Measurements from ENCODE around the gene ICA1.

The ICA1 gene

DNA sequence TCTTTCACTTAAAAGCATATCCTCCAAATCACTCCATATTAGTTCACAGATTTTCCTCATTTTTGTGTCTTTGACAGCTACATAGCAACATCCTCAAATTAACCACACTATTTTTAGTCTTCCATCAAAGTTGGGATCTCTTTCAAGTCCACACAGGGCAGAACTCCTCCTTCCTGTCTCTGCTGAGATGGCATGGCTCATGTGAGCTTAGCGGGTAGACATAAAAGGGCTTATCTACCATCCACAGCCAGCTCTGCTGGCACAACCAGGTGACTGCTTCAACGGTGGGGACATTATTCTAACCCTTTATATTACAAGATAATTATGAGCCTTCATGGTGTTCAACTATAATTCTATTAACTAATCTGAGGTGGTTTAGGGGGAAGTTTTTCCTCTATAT is 35.5 kb downstream of the ICA1 start:
- no peak for DNase-seq

DNA sequence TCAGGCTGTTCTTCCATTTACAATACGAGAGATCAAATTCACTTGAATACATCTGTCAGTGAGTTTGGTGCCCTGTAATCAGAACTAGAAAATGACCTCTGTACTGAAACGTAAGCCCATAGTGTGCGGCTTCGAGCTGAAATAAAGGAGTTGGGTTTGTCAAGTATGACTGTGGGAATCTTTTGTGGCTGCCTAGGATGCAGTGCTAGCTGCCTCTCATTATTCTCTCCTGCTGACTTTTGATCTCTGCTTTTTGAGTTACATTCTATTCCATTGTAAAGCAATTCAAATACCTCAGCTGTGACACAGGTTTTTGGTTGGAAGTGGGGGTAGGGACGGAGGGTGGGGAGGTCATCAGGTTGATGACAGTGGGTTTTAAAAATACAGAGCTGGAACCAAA is 40.4 kb downstream of the ICA1 start:
- DNase-seq = no peak

DNA sequence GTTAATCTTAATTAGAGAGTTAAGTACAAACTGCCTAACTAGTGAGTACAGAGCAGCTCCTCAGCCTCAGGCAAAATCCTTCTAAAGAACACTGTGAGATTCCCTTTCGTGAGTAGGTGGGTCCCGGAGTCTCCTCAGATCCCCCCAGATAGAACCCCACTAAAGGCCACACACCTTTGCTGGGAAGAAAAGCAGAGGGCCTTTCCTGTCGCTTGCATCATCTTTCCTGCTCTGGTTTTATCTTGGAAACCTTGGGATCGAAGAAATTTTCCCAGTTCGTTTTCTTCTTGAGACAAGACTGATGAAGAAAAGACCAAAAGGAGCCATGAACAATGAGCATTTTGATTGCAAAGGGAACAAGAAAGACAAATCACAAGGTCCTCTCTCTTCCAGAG is 40.9 kb downstream of the ICA1 start:
- DNase-seq = no peak

DNA sequence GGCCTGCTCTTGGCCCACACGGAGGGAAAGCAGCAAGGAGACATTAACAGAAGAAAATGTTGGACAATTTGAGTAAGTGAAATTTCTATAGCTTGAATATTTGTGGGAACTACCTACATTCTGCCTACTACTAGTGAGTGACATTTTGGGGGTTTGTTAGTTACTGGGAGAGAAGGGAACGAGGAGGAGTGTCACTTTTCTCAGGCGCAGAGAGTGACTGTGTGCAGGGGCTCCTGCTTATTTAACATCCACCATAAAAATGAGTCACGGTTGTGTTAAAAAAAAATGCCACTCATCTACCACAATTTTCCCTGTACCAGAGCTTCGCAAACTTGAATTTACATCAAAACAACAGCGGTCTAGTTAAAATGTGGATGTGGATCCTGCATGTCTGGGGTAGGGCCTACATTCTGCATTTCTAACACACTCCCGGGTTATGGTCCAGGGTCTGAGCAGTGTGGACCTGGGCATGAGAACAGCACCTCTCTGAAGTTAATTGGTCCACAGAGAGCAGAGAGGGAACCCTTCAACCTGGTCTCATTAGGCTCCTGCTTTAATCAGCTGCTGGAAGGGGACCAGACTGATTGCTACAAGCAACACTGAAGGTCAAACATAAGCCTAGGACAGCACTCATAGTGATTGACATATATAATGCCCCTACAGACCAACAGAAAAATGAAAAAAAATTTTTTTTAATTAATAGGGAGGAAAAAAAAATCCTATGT is 41.4 kb downstream of the ICA1 start:
- DNase-seq = no peak

DNA sequence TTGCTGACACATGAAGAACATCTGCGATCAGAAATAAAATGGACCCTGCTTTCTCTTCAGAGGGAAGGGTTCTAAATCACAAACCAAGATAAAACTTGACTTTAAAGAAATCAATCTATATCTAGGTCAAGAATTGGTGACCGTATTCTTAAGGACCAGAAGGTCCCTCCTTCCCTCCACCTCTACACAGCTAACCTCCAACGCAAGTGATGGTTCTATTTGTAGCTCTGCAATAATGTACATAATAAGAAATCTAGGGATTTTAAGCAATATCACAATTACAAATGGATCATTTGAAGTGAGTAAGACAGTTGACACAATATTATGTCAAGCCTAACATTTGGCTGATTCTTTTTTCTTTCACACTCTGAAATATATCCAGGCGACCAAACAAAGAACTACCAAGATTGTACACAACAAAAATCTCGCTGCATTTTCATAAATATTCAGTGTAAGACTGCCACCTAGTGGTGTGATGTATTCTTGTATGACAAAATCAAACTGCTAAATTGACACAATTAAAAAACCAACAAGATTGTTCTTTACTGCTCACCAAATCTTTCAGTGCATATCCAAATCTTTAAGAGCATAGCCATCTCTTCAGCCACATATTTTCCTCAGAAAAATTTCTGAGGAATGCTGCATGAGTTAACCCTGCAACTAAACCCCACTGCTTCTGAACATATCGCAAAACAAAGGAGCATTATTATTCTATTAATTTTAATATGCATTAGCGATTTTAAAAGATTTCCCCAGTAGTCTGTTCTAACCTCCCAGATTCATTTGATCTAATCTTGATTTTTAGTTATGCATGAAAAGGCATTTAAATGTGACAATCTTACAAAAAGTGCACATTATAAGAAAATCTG is 44.5 kb downstream of the ICA1 start:
- DNase-seq = peak; percentile 85

DNA sequence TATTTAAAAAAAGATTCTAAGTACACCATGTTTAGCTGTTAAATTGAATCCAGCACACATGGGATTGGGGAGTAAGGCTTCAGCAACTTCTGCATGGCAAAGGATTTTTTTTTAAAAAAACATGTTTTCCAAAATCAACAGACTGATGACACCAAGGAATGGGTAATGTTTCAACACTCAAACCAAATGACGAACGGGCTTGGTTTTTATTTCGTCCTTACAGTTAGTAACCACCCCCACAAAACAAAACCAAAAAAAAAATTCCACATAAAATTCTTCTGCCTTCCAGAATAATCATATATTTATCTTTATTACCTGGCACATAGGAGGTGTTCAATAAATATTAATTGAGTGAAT is 45.7 kb downstream of the ICA1 start:
- no peak for DNase-seq

DNA sequence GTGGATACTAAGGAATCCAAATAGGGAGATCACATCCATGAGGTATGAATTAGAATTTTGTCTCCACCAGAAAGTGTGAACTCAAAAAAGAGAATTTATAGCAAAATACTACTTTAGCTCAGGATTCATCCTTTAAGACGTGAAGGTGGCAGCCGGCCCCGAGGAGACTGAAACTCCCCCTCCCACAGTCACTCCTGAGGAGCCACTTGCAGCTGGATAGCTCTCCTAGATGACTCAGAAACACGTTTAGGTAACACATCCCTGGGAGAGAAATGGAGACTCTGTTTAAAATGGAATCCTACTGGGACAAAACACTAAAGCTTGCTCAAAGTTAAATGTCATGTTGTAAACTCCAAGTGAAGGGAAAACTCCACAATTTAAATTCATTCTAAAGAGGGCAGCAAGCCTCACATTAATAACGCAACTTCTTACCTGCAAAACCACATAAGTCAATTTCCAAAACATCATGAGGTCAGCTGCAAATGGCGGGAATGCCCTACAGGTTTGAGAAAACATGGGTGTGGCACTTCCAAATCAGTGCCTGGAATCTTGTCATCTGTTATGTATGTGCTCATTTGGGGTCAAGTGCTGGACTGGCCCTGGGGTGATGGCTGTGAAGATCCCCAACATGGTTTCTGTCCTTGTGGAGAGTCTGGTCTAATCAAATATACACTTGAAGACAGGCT is 46.2 kb downstream of the ICA1 start:
- DNase-seq = no peak

DNA sequence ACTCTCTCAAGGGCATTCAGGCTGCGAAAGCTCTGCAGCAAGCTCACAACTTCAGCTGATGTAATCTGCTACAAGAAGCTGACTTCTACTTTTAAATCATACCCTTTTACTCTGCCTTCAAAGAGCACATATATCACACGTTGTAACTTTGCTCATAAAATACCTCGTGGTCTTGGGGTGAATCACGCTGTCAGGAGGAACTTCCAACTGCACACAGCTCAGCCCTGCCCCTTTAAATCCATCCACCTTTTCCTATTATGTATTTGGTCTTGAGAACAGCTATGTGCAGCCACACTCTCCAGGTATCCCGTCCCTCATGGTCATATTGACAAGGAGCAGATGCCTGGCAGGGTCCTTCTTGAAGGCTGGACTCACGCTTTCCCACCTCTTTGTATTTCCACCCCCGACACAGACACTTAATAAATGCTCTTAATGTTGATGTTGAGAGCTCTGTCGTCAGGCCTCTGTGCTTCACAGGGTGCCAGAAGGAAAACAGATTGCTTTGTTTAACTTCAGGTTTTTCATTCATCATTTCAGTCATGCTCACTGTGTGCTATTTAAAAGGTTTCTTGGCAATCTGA is 47.6 kb downstream of the ICA1 start:
- DNase-seq = no peak

DNA sequence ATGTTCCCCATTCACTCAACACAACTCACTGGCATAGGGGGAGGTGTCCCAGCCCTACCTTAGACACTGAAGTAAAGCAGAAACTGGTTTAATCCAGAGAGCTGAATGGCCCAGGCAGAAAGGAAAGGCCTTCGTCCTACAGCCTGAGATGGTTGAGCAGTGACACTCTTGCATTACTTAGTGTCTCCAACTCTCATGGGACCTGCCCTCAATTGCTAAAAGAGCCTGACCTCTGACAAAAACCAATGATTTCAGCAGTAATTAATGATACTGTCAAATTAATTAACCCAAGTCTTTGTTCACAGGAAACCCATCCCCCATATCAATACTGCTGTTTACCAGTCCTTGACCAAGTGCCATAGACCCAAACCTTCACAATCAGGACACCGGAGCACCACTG is 48.6 kb downstream of the ICA1 start:
- DNase-seq = no peak

DNA sequence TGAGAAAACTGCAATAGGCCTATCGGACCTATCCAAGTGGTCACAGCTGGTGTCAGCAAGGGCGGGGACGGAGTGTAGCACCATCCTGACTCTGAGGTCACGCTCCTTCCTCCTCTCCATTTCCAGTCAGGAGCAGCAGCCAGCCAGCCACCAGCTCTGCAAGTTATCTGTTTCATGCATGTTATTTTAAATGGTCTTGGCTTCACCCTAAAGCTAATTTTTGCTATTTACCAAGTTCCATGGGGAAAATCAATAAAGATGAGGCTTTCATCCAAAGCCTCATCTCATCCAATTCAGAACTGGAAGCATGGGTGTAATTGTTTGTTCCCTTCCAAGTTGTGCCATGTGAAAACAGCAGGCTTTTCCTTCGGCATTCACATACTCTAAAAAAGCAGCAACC is 49.3 kb downstream of the ICA1 start:
- peak; percentile 73 for DNase-seq

DNA sequence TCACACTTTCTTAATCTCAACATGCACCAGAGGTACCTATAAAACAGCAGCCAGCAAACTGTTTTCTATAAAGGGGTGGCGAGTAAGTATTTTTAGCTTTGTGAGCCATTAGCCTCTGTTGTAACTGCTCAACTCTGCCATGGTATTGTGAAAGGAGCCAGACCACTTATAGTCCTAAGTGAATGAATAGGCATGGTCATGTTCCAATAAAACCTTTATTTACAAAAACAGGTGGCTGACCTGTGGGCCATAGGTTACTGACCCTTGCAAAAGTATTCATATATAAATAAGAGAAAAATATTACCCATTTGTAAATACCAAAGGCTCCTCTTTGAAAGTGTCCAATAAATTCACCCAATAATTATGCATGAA is 50.3 kb downstream of the ICA1 start:
- no peak for DNase-seq

DNA sequence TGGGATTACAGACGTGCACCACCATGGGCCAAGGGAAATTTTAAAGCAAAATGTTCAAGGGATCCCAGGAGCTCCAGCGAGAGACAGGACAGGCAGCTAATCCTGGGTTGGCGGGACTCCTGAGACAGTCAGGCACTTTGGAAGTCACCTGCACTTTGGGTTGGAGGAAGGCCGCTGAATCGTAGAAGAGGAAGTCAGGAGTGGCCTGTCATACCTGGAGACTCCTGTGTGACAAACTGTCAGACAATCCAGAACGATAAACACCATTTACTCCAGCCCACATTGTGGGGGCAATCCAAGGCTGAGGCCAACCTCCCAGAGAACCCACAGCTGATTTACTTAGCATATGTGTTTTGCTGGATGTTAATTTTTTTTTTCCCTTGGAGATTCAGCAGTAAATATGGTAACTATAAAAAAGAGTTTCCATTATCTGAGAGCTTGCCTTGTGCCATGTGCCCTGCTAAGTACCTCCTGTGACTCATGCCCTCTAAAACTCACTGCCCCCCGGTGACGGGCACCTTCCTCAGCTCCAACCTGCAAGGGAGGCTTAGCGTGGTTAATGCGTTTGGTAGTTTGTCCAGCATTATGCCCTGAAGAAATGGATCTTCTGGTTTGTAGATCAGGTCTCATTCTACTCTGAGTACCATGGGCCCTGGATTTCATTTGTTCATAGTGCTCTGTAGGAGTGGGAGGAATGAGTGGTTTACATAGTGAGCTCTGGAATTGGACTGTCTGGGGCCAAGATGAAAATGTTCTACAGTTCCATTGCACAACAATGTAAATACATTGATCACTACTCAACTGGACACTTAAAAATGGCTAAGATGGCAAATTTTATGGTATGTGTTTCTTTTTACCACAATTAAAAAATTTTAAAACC is 50.9 kb downstream of the ICA1 start:
- no peak for DNase-seq

DNA sequence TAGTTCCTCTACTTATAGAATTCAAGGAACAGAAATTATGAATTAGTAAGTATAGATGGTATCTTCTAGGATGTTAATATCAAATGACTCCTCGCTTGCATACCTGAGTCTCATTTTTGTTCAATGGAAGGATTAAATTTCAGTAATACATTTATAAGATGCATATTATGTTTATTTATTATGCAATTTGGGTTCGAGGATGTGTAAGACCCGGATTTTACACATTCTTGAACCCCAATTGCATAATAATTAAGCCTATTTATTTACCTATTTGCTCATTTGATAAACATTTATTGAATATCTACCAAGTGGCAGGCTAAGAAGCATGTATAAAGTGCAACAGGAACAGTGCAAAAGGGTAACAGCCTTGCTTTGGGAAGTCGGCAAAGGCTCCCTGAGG is 52.6 kb downstream of the ICA1 start:
- DNase-seq = no peak

DNA sequence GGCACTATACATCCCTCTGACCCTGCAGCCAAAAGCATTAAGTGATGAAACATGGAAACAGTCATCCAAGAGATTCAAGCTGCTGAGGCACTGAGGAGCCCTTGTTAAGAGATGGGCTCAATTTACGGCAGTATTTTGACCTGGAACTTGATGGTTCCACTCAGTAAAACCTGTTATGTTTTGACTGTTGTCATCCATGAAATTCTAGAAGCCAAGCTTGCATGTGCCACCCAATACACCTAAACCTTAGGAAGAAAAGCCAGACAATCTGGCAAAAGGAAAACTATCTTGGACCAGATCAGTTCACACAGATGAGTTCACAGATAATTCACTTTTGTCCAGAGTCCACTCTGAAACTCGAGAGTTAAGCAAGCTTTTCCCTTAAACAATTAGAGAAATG is 53.2 kb downstream of the ICA1 start:
- DNase-seq = no peak

DNA sequence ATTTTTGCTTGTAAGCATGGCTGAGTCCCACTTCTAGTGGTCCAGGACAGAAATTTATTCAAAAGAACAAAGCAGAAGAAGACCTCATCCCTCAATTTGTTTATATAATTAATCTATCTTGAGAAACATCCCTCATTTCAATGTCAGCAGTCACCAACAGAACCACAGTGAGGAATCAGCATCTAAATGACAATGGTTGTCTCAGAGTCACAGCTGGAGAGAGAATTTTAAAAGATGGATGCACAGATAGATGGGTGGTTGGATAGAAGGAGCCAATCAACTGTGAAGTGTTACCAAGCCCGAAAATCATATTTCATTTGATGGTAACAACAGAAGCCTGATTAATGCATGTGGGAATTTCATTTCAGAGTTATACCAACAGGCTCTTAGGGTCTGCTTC is 55.0 kb downstream of the ICA1 start:
- no peak for DNase-seq

DNA sequence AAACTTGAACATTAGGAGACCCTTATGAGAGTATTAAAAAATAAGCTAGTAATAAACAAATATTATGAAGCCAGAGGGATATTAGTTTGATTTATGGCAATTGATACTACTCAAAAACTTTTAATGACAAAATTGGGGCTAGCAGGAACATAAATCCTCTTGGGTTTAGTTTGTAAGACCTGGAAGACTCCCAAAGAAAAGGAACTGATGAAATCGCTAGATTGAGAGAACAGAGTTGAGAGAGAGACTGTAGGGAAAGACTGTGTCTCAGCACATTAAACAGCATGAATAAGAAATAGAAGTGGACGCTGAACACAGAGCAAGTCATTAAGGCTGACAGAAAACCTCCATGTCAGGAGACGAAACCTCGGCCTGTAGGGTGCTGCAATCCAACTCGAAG is 56.4 kb downstream of the ICA1 start:
- no peak for DNase-seq

DNA sequence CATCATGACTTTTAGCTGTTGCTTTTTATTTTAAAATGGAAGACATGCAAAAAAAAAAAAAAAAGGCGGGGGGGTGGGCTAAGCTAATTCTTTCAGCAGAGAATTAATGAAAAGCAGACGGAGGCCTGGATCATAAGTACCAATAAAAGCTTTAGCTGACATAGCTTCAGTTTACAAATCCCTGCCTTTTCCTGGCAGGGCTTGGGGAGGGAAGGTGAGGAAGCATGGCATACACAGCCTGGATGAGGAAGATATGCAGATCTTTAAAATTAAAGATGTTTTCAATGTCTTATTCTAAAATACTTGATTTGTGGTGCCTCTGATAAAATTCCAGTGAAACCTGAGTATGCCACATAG is 57.0 kb downstream of the ICA1 start:
- no peak for DNase-seq

DNA sequence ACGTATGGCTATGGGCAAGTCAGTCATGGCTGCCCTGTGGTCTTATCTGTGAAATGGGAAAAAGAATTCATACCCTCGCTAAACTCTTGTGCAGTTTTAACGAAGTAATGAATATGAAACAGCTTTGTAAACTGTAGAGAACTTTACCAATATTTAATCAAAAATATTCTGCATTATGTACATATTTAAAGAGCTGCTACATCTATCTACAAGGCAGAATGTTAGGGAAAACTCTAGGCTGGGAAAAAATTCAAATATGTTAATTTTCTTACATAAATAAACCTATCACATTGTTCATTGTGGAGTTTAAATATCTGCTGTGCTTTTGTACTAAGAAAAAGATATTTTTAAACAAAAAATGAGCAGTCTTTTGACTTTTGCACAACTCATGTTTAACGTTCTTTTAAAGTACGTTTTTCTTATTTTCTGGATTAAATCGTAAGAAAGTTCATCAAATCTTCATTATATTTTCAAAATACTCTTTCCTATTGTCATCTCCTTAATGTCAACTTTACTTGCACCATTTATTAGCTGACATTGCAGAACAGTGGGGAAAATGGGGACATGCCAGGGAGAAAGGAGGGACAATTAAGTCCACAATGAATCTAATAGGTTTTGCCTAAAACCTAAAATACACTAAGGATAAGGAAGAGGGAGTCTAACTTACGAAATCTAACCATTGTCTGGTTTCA is 57.5 kb downstream of the ICA1 start:
- DNase-seq = no peak

DNA sequence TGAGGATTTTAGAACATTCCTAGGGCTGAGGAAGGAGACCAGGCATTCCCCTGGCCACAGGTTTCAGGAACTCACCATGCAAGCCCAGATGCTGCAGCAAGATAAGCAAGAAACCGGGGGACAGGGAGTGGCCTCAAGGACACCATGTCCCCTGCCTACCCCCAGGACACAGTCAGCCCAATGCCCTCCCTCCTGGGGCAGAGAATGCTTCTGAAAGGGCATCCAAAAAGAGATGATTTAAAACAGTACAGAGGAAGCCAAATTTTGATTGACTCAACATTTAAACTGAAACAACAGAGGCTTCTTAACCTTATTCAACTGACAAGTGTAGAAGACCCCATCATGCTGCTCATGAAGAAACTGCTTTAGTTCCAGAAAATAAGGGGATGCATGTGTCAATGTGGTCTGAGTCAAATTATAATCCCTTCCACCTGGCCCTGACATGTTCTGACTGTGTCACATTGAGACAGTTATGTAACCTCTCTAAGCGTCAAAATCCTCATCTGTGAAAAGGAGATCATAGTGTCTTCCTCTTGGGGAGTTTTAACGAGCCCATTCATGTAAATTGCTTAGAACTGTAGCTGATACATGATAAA is 60.0 kb downstream of the ICA1 start:
- no peak for DNase-seq

DNA sequence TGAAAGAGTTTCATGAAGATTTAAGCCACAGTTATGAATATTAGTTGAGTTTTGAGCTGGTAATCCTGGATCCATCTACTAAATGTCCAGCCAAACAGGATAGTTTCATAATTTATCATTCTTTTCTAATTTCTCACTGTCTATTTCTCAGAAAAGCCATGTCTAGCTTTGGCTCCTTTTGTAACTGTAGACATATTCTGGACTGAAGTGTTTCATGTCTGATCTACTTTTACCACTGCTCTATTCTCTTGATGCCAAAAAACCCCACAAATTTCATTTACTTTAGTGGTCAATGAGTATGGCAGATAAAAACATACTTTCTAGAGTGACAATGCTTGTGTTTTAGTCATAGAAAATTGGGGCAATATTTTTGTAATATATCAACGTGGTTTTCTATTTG is 61.2 kb downstream of the ICA1 start:
- no peak for DNase-seq

DNA sequence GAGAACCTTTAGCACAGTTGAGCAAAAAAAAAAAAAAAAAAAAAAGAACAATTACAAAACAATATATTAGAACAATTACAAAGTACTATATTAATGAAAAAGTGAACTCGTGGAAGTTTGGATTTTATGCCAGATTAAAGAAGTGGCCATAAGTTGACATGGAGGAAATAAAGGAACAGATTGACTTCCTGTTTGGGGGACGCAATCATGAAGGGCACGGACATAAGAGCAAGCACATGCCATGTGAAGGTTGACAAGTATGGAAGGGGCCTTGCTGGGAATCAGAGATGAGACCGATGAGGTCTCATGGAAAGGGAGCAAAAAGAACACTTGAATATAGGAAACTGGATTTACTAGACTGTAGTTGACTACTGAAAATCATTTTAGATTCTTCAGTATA is 61.7 kb downstream of the ICA1 start:
- no peak for DNase-seq

Measured in COR-L47 (cell line).